Cardiac muscle cell (in vitro differentiated cells and primary cell): ENCODE data around the gene AAGAB. TPM values are rescaled to one million over a fixed set of nuclear protein-coding genes. Genes with fewer than 3 reads are reported as not detected.

Experiments used
- DNase-seq, 2 donors: peaks; one replicate each; pipeline versions ENCODE4 v3.0.0 to v3.0.0-alpha.2; 2010 to 2017; ENCODE audit warnings: low read depth in 1 of 2, low spot score in 1 of 2
- H3K27ac ChIP-seq: fragments of 200-600 bp; sonication (generic); 2 replicates; pipeline ENCODE4 v1.5.1; 2016
- H3K27me3 ChIP-seq: fragments of 200-600 bp; sonication (generic); 2 replicates; pipeline ENCODE4 v1.6.0; 2016; ENCODE audit warnings: control low read depth
- H3K36me3 ChIP-seq: fragments of 200-600 bp; sonication (generic); 2 replicates; pipeline ENCODE4 v1.5.1; 2016; ENCODE audit warnings: control low read depth
- H3K4me1 ChIP-seq: fragments of 200-600 bp; sonication (generic); 2 replicates; pipeline ENCODE4 v1.8.1; 2017; ENCODE audit warnings: low read depth, mild to moderate bottlenecking, mixed run types
- H3K4me3 ChIP-seq: fragments of 200-600 bp; sonication (generic); 2 replicates; pipeline ENCODE4 v1.5.1; 2016; ENCODE audit warnings: mild to moderate bottlenecking
- H3K9me3 ChIP-seq: fragments of 200-600 bp; sonication (generic); 2 replicates; pipeline ENCODE4 v1.5.1; 2017; ENCODE audit warnings: low read depth, mild to moderate bottlenecking, control low read depth
- polyA plus RNA-seq: library from polyadenylated mRNA; unstranded; fragments of >200 nt; fragmentation: Nextera tagmentation; extraction: Ambion mirVana; gene quantifications from 2 replicates; pipeline ENCODE4 v1.2.1, GENCODE V29; 2016
- total RNA-seq: library from RNA; depleted of rRNA; stranded (reverse); fragments of >200 nt; gene quantifications from 2 replicates; pipeline ENCODE4 v1.2.3, GENCODE V29; 2016
- TF ChIP-seq, protein P1 (sequence below): IDR thresholded peaks from 2 replicates; pipeline ENCODE4 v1.5.1; 2012; ENCODE audit warnings: low read depth, mild to moderate bottlenecking, low read length

Gene AAGAB
- 27.8 and 51.9 TPM in 2 replicates for total RNA-seq
- polyA plus RNA-seq = 39.9 and 45.3 TPM in 2 replicates

- no peaks in the 10 kb centered on the region for H3K36me3 ChIP-seq
- H3K4me1 ChIP-seq = peaks cover 5% of the 10 kb centered on the region
- peak; percentile 97 to 99 for DNase-seq
- TF ChIP-seq, protein P1, sequence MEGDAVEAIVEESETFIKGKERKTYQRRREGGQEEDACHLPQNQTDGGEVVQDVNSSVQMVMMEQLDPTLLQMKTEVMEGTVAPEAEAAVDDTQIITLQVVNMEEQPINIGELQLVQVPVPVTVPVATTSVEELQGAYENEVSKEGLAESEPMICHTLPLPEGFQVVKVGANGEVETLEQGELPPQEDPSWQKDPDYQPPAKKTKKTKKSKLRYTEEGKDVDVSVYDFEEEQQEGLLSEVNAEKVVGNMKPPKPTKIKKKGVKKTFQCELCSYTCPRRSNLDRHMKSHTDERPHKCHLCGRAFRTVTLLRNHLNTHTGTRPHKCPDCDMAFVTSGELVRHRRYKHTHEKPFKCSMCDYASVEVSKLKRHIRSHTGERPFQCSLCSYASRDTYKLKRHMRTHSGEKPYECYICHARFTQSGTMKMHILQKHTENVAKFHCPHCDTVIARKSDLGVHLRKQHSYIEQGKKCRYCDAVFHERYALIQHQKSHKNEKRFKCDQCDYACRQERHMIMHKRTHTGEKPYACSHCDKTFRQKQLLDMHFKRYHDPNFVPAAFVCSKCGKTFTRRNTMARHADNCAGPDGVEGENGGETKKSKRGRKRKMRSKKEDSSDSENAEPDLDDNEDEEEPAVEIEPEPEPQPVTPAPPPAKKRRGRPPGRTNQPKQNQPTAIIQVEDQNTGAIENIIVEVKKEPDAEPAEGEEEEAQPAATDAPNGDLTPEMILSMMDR = no peak
- no peaks in the 10 kb centered on the region for H3K9me3 ChIP-seq
- H3K4me3 ChIP-seq = peak within 1 kb of the TSS; percentile 87
- H3K27ac ChIP-seq = peak within 1 kb of the TSS; percentile 86
- no peaks in the 10 kb centered on the region for H3K27me3 ChIP-seq
Observed at GRCh38 chr15:67254238-67255175, at the start of gene AAGAB, which contains the start of gene IQCH. Gene AAGAB (minus strand): TSS chr15:67254661. CDS start chr15:67254631, 30 bp downstream. Gene IQCH (plus strand): TSS chr15:67254786. CDS start chr15:67254897, 111 bp downstream.

DNA sequence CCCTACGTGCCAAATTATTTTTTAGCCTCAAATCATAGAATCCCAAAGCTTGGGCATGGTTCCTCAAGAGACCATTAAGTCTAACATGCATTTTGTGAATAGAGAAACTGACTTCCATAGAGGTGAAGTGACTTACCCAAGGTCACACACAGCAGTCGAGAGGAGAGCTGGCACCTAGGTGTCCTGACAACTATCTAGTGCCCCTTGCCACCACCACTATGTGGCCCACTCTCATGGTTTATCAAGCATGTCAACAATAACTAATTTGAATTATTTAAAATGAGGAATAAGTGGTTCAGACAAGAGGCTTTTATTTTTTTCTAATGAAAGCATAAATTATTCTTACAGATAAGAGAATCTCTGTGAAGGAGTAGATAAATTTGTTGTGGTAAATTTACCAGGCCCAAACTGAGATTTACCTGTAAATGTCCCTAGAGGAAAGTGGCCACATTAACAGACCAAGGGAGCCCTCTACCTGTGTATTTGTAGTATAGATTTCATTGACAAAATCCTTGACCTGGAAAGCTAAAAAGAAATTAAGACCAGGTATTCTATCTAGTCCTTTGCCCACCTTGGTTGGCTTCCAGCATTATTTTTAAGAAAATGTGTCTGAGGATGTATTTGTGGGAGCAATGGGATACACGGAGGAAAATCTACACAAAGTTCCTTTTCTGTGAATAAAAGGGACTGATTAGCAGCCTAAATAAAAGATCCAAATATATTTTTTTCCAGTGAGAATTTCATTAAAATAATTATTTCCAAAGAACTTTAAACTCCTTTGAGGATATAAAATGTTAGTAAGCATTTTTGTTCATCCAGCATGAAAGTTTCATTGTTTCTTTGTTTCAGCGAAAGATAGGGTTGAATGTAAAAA is 49.3 kb upstream of the AAGAB start:
- Histone ChIP-seq H3K4me3 (no peak overlapping the region), H3K4me1 (no peaks in the 10 kb centered on the region), H3K27me3 (no peaks in the 10 kb centered on the region), H3K9me3 (no peaks in the 10 kb centered on the region), H3K27ac (no peak overlapping the region), H3K36me3 (no peaks in the 10 kb centered on the region)
- TF ChIP-seq, protein P1 = peak; percentile 34
- peak; percentile 55 to 62 for DNase-seq

DNA sequence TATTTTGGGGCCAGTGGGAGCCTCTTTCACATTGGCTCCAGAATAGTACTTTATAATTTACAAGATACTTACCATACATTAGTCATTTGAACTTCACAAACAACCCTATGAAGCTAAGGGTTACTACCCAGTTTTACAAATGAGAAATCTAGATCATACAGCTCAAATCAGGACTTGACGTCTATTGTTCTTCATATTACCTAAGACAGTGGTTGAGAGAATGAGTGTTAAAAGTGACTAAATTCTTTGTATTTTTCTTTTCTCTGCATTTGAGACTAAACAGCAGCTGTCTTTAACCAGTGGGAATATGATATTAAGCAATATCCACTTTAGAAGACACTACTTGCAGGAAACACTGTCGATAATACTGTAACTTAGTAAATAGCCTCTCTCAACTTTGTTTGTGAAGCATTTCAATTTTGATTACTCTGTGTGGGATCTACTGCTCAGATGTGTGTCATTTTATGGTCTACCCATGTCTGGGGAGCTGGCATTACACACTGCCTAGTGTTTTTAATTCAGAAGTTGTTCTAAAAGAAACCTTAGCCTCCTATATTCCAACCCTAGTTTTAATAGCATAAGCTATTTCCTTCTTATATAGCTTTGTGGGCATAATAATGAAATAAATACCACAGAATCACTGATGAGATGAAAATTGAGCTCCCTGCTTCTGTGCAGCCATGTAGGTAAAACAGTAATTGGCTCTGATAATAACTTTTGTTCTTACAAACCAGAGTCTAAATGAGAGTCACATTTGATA is 46.0 kb upstream of the AAGAB start:
- Histone ChIP-seq H3K9me3 (no peaks in the 10 kb centered on the region), H3K4me1 (no peaks in the 10 kb centered on the region), H3K27ac (no peak overlapping the region), H3K4me3 (no peak overlapping the region), H3K36me3 (no peaks in the 10 kb centered on the region), H3K27me3 (no peaks in the 10 kb centered on the region)
- TF ChIP-seq, protein P1 = no peak
- DNase-seq = peak in 1 of 2 donors; percentile 11

- H3K27ac ChIP-seq = no peak overlapping the region
- no peak overlapping the region for H3K4me3 ChIP-seq
- H3K27me3 ChIP-seq = no peaks in the 10 kb centered on the region
- H3K36me3 ChIP-seq = no peaks in the 10 kb centered on the region
- no peaks in the 10 kb centered on the region for H3K4me1 ChIP-seq
- TF ChIP-seq, protein P1 = no peak
- no peaks in the 10 kb centered on the region for H3K9me3 ChIP-seq
- no peak for DNase-seq
Observed at GRCh38 chr15:67296684-67297083, 42.2 kb upstream of the AAGAB start.

GRCh38 chr15:67296188-67296587 is 41.7 kb upstream of the AAGAB start:
- Histone ChIP-seq H3K36me3 (no peaks in the 10 kb centered on the region), H3K27me3 (no peaks in the 10 kb centered on the region), H3K4me3 (no peak overlapping the region), H3K27ac (no peak overlapping the region), H3K9me3 (no peaks in the 10 kb centered on the region), H3K4me1 (no peaks in the 10 kb centered on the region)
- TF ChIP-seq, protein P1 = no peak
- DNase-seq = peak in 1 of 2 donors; percentile 27
